Sigmoid colon (tissue), 7 donors: ENCODE measurements around the gene HDAC7. TPM values are rescaled to one million over a fixed set of nuclear protein-coding genes. Genes with fewer than 3 reads are reported as not detected.

ENCODE experiments used
- DNase-seq: peaks from one replicate; pipeline ENCODE4 v3.0.0-alpha.2; 2019
- H3K27ac ChIP-seq, 4 donors: fragments of 200-600 bp; sonication (generic); one replicate each; pipeline ENCODE4 v1.5.1; 2016 to 2019; ENCODE audit warnings: mild to moderate bottlenecking in 1 of 4
- H3K27me3 ChIP-seq, 3 donors: fragments of 200-600 bp; sonication (generic); one replicate each; pipeline ENCODE4 v1.5.1; 2019; ENCODE audit warnings: mild to moderate bottlenecking in 1 of 3
- H3K36me3 ChIP-seq, 4 donors: fragments of 200-600 bp; sonication (generic); one replicate each; pipeline ENCODE4 v1.5.1; 2016 to 2019
- H3K4me1 ChIP-seq, 4 donors: fragments of 200-600 bp; sonication (generic); one replicate each; pipeline ENCODE4 v1.5.1; 2017 to 2019
- H3K4me3 ChIP-seq, 4 donors: fragments of 200-600 bp; sonication (generic); one replicate each; pipeline ENCODE4 v1.5.1; 2017 to 2019; ENCODE audit warnings: mild to moderate bottlenecking in 2 of 4, moderate library complexity in 1 of 4
- H3K9me3 ChIP-seq, 4 donors: fragments of 200-600 bp in 3 of 4; sonication (generic) in 3 of 4; one replicate each; pipeline versions ENCODE4 v1.5.1 to v1.6.1; 2013 to 2019
- CTCF ChIP-seq, 4 experiments: fragments of 450-650 bp in 3 of 4; fragments of 200-600 bp in 1 of 4; IDR thresholded peaks; one replicate each; pipeline ENCODE4 v1.5.1; 2016 to 2019; ENCODE audit warnings: antibody characterized with exemption in 4 of 4, mild to moderate bottlenecking in 3 of 4, moderate library complexity in 2 of 4
- EP300 ChIP-seq, 4 donors: sonication (generic); formaldehyde crosslinking; IDR thresholded peaks; one replicate each; pipeline ENCODE4 v1.6.1; 2017; ENCODE audit warnings: antibody characterized with exemption in 4 of 4
- POLR2A ChIP-seq, 2 donors: fragments of 450-650 bp; IDR thresholded peaks; one replicate each; pipeline ENCODE4 v1.6.1; 2016; ENCODE audit warnings: antibody characterized with exemption in 2 of 2, mild to moderate bottlenecking in 2 of 2, moderate library complexity in 2 of 2
- POLR2AphosphoS5 ChIP-seq, 4 donors: sonication (generic); formaldehyde crosslinking; IDR thresholded peaks; one replicate each; pipeline ENCODE4 v1.6.1; 2017; ENCODE audit warnings: antibody characterized with exemption in 4 of 4
- WGBS, 2 donors: extraction: QIAGEN DNeasy Blood & Tissue Kit; methylation state at CpG; one replicate each; pipeline ENCODE4 v1.1.7; 2013; 5-methylcytosine and 5-hydroxymethylcytosine counted together
- intact Hi-C: fragments of 100-400 bp; cut with DNase I; formaldehyde crosslinking; loops from one replicate; pipeline ENCODE4 v1.15.1; 2023
- polyA plus RNA-seq, 3 donors: library from polyadenylated mRNA; stranded (reverse); fragments of 200-250 nt; gene quantifications; one replicate each; pipeline ENCODE4 v1.2.3, GENCODE V29; 2013
- total RNA-seq, 4 donors: library from RNA; depleted of rRNA; stranded (reverse); fragments of >200 nt; gene quantifications; one replicate each; pipeline ENCODE4 v1.1.0, GENCODE V29; 2016
- donor health status: healthy with polysubstance abuse.
- donor health status: Bipolar disorder and iron deficiency.
- donor health status: healthy.

The HDAC7 gene
- total and polyA plus RNA-seq, 7 donors: 6.5 to 79.2 (median 45.3) TPM

GRCh38 chr12:47754126-47754525 lies 65.6 kb downstream of the HDAC7 start:
- Histone ChIP-seq H3K36me3 (no peaks in the 10 kb centered on the region), H3K27ac (peak overlapping the region; percentile 39 to 55 (median 51)), H3K27me3 (no peaks in the 10 kb centered on the region), H3K4me3 (no peak overlapping the region), H3K4me1 (peaks cover 0 to 33% (median 20%) of the 10 kb centered on the region in 4 donors), H3K9me3 (no peaks in the 10 kb centered on the region)
- no peak for DNase-seq
- intact Hi-C loops: no loop called here
- 84 to 91% methylated on average over 4 of the region's 4 CpGs for WGBS, 2 donors
- no peak for TF ChIP-seq POLR2A (IDR thresholded peaks at IDR 0.05)
- TF ChIP-seq EP300 (IDR thresholded peaks at IDR 0.05): no peak
- TF ChIP-seq POLR2AphosphoS5 (IDR thresholded peaks at IDR 0.05): no peak
- TF ChIP-seq CTCF (IDR thresholded peaks at IDR 0.05): no peak

- no peak for DNase-seq
- H3K4me3 ChIP-seq: no peak overlapping the region
Observed at GRCh38 chr12:47753021-47754001, 66.4 kb downstream of the HDAC7 start.

GRCh38 chr12:47752552-47752951 lies 67.2 kb downstream of the HDAC7 start:
- H3K4me1 ChIP-seq: peaks cover 0 to 20% (median 8%) of the 10 kb centered on the region in 4 donors
- 86 to 89% methylated on average over 7 of the region's 7 CpGs for WGBS, 2 donors
- no peaks in the 10 kb centered on the region for H3K36me3 ChIP-seq

More at GRCh38 chr12:47753021-47754001, 66.4 kb downstream of the HDAC7 start:
- Histone ChIP-seq H3K36me3 (no peaks in the 10 kb centered on the region), H3K27ac (peak overlapping the region; percentile 39 to 55 (median 51)), H3K9me3 (no peaks in the 10 kb centered on the region), H3K4me1 (peaks cover 0 to 27% (median 16%) of the 10 kb centered on the region in 4 donors), H3K27me3 (no peaks in the 10 kb centered on the region)
- 38 to 61% methylated on average over 11 of the region's 11 CpGs for WGBS, 2 donors
- intact Hi-C loops: no loop called here
- peak in 1 of 4 donors; percentile 33 for TF ChIP-seq POLR2AphosphoS5 (IDR thresholded peaks at IDR 0.05)
- no peak for TF ChIP-seq EP300 (IDR thresholded peaks at IDR 0.05)
- TF ChIP-seq CTCF (IDR thresholded peaks at IDR 0.05): no peak

GRCh38 chr12:47752121-47752520 lies 67.6 kb downstream of the HDAC7 start:
- intact Hi-C loops: no loop called here
- no peaks in the 10 kb centered on the region for H3K9me3 ChIP-seq
- peak overlapping the region in 2 of 4 donors; percentile 1 to 49 for H3K27ac ChIP-seq
- WGBS, 2 donors: 57 to 86% methylated on average over 4 of the region's 4 CpGs
- no peak overlapping the region for H3K4me3 ChIP-seq
- TF ChIP-seq POLR2AphosphoS5 (IDR thresholded peaks at IDR 0.05): no peak
- TF ChIP-seq EP300 (IDR thresholded peaks at IDR 0.05): no peak
- TF ChIP-seq CTCF (IDR thresholded peaks at IDR 0.05): no peak
- no peaks in the 10 kb centered on the region for H3K36me3 ChIP-seq
- no peaks in the 10 kb centered on the region for H3K27me3 ChIP-seq
- H3K4me1 ChIP-seq: peaks cover 0 to 20% (median 8%) of the 10 kb centered on the region in 4 donors
- no peak for DNase-seq

More at GRCh38 chr12:47752552-47752951, 67.2 kb downstream of the HDAC7 start:
- intact Hi-C loops: no loop called here
- H3K9me3 ChIP-seq: no peaks in the 10 kb centered on the region
- no peak overlapping the region for H3K4me3 ChIP-seq
- TF ChIP-seq CTCF (IDR thresholded peaks at IDR 0.05) (no peak), POLR2A (IDR thresholded peaks at IDR 0.05) (no peak), POLR2AphosphoS5 (IDR thresholded peaks at IDR 0.05) (no peak), EP300 (IDR thresholded peaks at IDR 0.05) (no peak)
- H3K27ac ChIP-seq: peak overlapping the region; percentile 39 to 53 (median 49)
- no peaks in the 10 kb centered on the region for H3K27me3 ChIP-seq
- no peak for DNase-seq
